Keratinocyte (primary cell): ENCODE results near the gene MXI1. TPM values are rescaled to one million over a fixed set of nuclear protein-coding genes. Genes with fewer than 3 reads are reported as not detected.

ENCODE experiments used
- DNase-seq: peaks from one replicate; pipeline ENCODE4 v3.0.0-alpha.2; 2011; ENCODE audit warnings: low read depth, missing footprints, low spot score
- FAIRE-seq: peaks from 2 replicates; lab custom pipeline; 2011; peaks lifted over from hg19 to GRCh38; lab: Jason Lieb, UNC
- H2AFZ ChIP-seq: 2 replicates; pipeline ENCODE4 v1.6.0; 2012; ENCODE audit warnings: low read length, control low read depth, inconsistent platforms; ENCODE audit not compliant: control insufficient read depth
- H3K27ac ChIP-seq: 2 replicates; pipeline ENCODE4 v1.5.1; 2011; ENCODE audit warnings: low read length; ENCODE audit not compliant: control insufficient read depth, insufficient read depth
- H3K27me3 ChIP-seq: 3 replicates; pipeline ENCODE4 v1.6.0; 2011; ENCODE audit warnings: low read length; ENCODE audit not compliant: control insufficient read depth, insufficient read depth; ENCODE audit errors: extremely low read depth
- H3K36me3 ChIP-seq, 2 experiments: 2 replicates in 1 of 2; 3 replicates in 1 of 2; pipeline ENCODE4 v1.5.1; 2011; ENCODE audit warnings: low read length in 2 of 2, mild to moderate bottlenecking in 1 of 2; ENCODE audit not compliant: control insufficient read depth in 2 of 2, insufficient read depth in 2 of 2; ENCODE audit errors: extremely low read depth in 1 of 2
- H3K4me1 ChIP-seq: 3 replicates; pipeline ENCODE4 v1.5.1; 2011; ENCODE audit warnings: low read length; ENCODE audit not compliant: control insufficient read depth, insufficient read depth; ENCODE audit errors: extremely low read depth
- H3K4me2 ChIP-seq: 3 replicates; pipeline ENCODE4 v1.6.0; 2011; ENCODE audit warnings: low read depth, low read length; ENCODE audit not compliant: control insufficient read depth, insufficient read depth; ENCODE audit errors: extremely low read depth
- H3K4me3 ChIP-seq, 3 experiments: fragments of 200-600 bp in 1 of 3; sonication (generic) in 1 of 3; 2 replicates in 2 of 3; 3 replicates in 1 of 3; pipeline ENCODE4 v1.5.1; 2011 to 2016; ENCODE audit warnings: low read length in 3 of 3, mild to moderate bottlenecking in 3 of 3, control low read depth in 2 of 3, inconsistent platforms in 1 of 3, low read depth in 1 of 3, mixed read lengths in 1 of 3, mixed run types in 1 of 3, moderate library complexity in 1 of 3; ENCODE audit not compliant: control insufficient read depth in 2 of 3, insufficient read depth in 2 of 3; ENCODE audit errors: extremely low read depth in 1 of 3
- H3K79me2 ChIP-seq: 2 replicates; pipeline ENCODE4 v1.6.0; 2012; ENCODE audit warnings: low read length; ENCODE audit not compliant: control insufficient read depth, insufficient read depth
- H3K9ac ChIP-seq: 3 replicates; pipeline ENCODE4 v1.6.0; 2011; ENCODE audit warnings: low read length; ENCODE audit not compliant: control insufficient read depth, insufficient read depth; ENCODE audit errors: extremely low read depth
- H3K9me1 ChIP-seq: 3 replicates; pipeline ENCODE4 v1.6.0; 2011; ENCODE audit warnings: low read length; ENCODE audit not compliant: control insufficient read depth, insufficient read depth; ENCODE audit errors: extremely low read depth
- H3K9me3 ChIP-seq: 2 replicates; pipeline ENCODE4 v1.5.1; 2012; ENCODE audit warnings: low read depth, low read length; ENCODE audit not compliant: control insufficient read depth
- H4K20me1 ChIP-seq: 3 replicates; pipeline ENCODE4 v1.6.0; 2011; ENCODE audit warnings: low read length; ENCODE audit not compliant: control insufficient read depth, insufficient read depth; ENCODE audit errors: extremely low read depth
- CTCF ChIP-seq, 3 experiments: IDR thresholded peaks in 1 of 3; conservative IDR thresholded peaks in 1 of 3; optimal IDR thresholded peaks in 1 of 3; 2 replicates in 2 of 3; 3 replicates in 1 of 3; pipeline versions ENCODE3 to v1.5.1; 2011; ENCODE audit warnings: low read length in 3 of 3, mild to moderate bottlenecking in 3 of 3, moderate library complexity in 2 of 3, control low read depth in 1 of 3, inconsistent platforms in 1 of 3; ENCODE audit not compliant: insufficient read depth in 2 of 3; ENCODE audit errors: extremely low read depth in 1 of 3
- EZH2 ChIP-seq: IDR thresholded peaks from one replicate; pipeline ENCODE4 v1.6.1; 2012; ENCODE audit warnings: inconsistent platforms, mild to moderate bottlenecking, low read length, moderate library complexity
- dilution Hi-C: fragments of 300-500 bp; cut with MboI; formaldehyde crosslinking; loops from one replicate; pipeline ENCODE4 v1.7.0; 2020; ENCODE audit warnings: low sequenced_read_pairs; ENCODE audit not compliant: extremely low pct_ligation_motif_present
- polyA plus RNA-seq, 5 experiments: library from polyadenylated mRNA; depleted of rRNA in 3 of 5; stranded (reverse) in 3 of 5; stranded (forward) in 1 of 5; unstranded in 1 of 5; fragments of >200 nt; gene quantifications; 1 replicate in 1 of 5; 2 replicates in 3 of 5; 3 replicates in 1 of 5; pipeline versions ENCODE4 v1.2.1 to v1.2.3, GENCODE V29; 2011 to 2012; ENCODE audit warnings: missing spikeins in 2 of 5, low read depth in 1 of 5, low replicate concordance in 1 of 5

The MXI1 gene
- polyA plus RNA-seq, 1 donor (not counting 4 experiments of a cell fraction or from before 2014, with no cell fraction given), result 17.8 TPM

- Histone ChIP-seq H3K4me3 (no peak overlapping the region), H3K9me1 (no peaks in the 10 kb centered on the region), H3K9me3 (no peaks in the 10 kb centered on the region), H4K20me1 (no peaks in the 10 kb centered on the region), H3K27me3 (no peaks in the 10 kb centered on the region), H3K36me3 (no peaks in the 10 kb centered on the region), H3K79me2 (no peaks in the 10 kb centered on the region), H3K4me1 (no peaks in the 10 kb centered on the region), H3K4me2 (no peak overlapping the region), H3K27ac (no peak overlapping the region), H2AFZ (no peak overlapping the region), H3K9ac (no peak overlapping the region)
- dilution Hi-C loops, result loop anchor here (25.0 kb wide), 1 partner anchor 139 kb away; no protein-coding TSS in a partner anchor
- DNase-seq (no peak), FAIRE-seq (no peak)
- TF ChIP-seq EZH2, result no peak
- TF ChIP-seq CTCF (optimal IDR thresholded peaks at IDR 0.05 in 1 of 3, IDR thresholded peaks at IDR 0.05 in 1 of 3, conservative IDR thresholded peaks at IDR 0.05 in 1 of 3; ENCODE audit: extremely low read depth in 1 of 3, insufficient read depth in 2 of 3, low read length in 3 of 3), result no peak
Measured at GRCh38 chr10:110276603-110277002, 69.2 kb downstream of the MXI1 start.

GRCh38 chr10:110277591-110277990 is 70.2 kb downstream of the MXI1 start:
- no peak for TF ChIP-seq EZH2
- no peak for TF ChIP-seq CTCF (optimal IDR thresholded peaks at IDR 0.05 in 1 of 3, IDR thresholded peaks at IDR 0.05 in 1 of 3, conservative IDR thresholded peaks at IDR 0.05 in 1 of 3; ENCODE audit: extremely low read depth in 1 of 3, insufficient read depth in 2 of 3, low read length in 3 of 3)
- FAIRE-seq, result no peak

More at GRCh38 chr10:110277591-110277990, 70.2 kb downstream of the MXI1 start:
- no peaks in the 10 kb centered on the region for H3K4me1 ChIP-seq
- dilution Hi-C loops, result loop anchor here (25.0 kb wide), 1 partner anchor 140 kb away; no protein-coding TSS in a partner anchor
- H3K79me2 ChIP-seq, result no peaks in the 10 kb centered on the region
- no peak overlapping the region for H3K27ac ChIP-seq
- H3K4me3 ChIP-seq, result no peak overlapping the region
- no peak overlapping the region for H2AFZ ChIP-seq
- no peak for DNase-seq
- H4K20me1 ChIP-seq, result no peaks in the 10 kb centered on the region
- H3K4me2 ChIP-seq, result no peak overlapping the region
- no peak overlapping the region for H3K9ac ChIP-seq
- H3K9me1 ChIP-seq, result no peaks in the 10 kb centered on the region
- no peaks in the 10 kb centered on the region for H3K9me3 ChIP-seq
- H3K27me3 ChIP-seq, result no peaks in the 10 kb centered on the region
- no peaks in the 10 kb centered on the region for H3K36me3 ChIP-seq
